Measurements from ENCODE around the gene ITPKC.

ITPKC gene

DNA sequence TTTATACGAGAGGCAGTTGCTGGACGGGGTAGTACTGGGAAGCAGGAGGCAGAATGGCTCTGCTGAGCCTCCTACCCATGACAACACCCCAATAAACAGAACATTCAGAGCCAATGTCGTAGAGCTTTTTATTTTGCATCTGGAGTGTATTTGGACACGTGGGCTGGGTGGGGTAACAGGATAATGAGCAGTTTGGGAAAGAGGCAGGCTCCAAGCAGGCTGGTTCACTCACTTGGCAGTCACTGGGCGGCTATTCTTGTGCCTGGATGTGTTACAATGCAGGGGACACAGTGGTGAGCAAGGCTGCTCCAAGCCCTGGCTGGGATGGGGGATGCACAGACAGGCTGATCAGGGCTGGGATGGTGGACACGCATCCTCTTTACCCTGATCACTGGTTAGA lies 23.8 kb downstream of the ITPKC start:
- DNase-seq (ENCODE audit: low read depth) = no peak

DNA sequence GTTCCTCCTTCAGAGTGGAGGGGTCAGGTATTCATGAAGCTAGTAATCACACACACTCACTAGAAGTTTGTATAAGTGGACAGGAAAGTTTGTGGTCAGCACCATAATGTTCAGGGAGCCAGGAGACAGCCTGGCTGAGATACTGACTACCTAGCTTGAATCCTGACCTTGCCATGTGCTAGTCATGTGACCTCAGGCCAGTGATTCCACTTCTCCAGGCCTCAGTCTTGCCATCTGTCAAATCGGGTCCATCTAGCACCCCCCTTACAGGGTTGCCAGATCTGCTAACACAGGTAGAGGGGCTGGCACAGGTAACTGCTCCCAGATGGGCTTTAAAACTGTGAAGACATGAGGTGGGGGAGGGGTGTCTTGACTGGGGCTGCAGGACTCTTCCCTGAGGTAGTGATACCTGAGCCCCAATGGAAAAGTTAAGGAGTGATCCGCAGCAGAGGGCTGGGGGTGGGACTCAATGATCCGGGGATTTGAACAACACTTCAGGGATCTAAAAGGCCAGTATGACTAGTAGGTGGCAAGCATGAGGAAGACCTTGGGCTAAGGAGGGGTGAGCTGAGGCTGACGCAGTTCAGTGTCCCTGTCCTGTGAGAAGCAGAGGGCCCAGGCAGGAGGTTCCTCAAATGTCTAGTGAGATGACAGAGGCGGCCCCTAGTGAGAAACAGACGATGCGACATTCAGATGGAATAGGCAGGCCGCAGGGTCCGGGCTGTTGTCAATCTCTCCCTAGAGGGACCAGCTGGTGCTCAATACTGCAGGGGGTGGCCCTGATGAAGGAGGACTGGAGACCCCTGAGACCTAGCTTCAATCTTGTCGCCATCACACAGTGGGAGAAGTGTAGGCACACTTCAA lies 24.8 kb downstream of the ITPKC start:
- peak; percentile 16 for DNase-seq (ENCODE audit: low read depth)

- DNase-seq (ENCODE audit: low read depth) = no peak
Measured at GRCh38 chr19:40742477-40742876, 25.6 kb downstream of the ITPKC start.

- DNase-seq (ENCODE audit: low read depth) = no peak
Measured at GRCh38 chr19:40742886-40743285, 26.0 kb downstream of the ITPKC start.

DNA sequence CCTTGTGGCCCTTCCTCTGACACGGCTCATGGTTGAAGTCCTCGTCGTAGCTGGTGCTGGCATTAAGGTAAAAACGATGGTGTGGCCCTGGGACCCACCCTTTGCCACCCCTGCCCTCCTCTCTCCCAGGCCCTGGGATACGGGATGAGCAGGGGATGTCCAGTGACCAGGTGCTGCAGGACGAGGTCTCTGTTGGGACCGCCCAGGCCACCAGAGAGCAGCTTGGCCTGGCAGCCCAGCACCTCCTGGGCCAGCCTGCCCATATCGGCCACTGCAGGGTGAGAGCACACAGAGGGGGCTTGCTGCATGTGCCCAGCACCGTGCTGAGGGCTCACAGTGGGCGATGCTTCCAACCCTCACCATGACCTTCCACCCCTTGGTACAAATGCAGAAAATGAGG lies 27.0 kb downstream of the ITPKC start:
- no peak for DNase-seq (ENCODE audit: low read depth)

GRCh38 chr19:40744554-40745401 lies 27.9 kb downstream of the ITPKC start:
- no peak for DNase-seq (ENCODE audit: low read depth)

GRCh38 chr19:40745402-40745780 lies 28.5 kb downstream of the ITPKC start:
- DNase-seq (ENCODE audit: low read depth) = peak; percentile 75

DNA sequence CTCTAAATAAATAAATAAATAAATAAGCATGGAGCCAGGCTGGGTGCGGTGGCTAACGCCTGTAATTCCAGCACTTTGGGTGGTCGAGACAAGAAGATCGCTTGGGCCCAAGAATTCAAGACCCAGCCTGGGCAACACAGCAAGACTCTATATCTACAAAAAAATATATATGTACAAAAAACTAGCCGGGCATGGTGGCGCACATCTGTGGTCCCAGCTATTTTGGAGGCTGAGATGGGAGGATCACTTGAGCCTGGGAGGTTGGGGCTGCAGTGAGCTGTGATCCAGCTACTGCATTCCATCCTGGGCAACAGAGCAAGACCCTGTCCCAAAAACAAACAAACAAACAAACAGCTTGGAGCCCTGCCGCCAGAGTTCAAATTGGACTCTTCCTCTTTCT lies 30.6 kb downstream of the ITPKC start:
- DNase-seq (ENCODE audit: low read depth) = no peak

- peak; percentile 100 for DNase-seq (ENCODE audit: low read depth)
Measured at GRCh38 chr19:40750058-40750873, 33.4 kb downstream of the ITPKC start, which contains the start of gene ACTMAP. Gene ACTMAP (minus strand): TSS chr19:40750477. CDS start chr19:40749803, 674 bp downstream.

- DNase-seq (ENCODE audit: low read depth) = peak; percentile 98
Measured at GRCh38 chr19:40750874-40751537, 34.1 kb downstream of the ITPKC start, which contains the start of gene SNRPA. Gene SNRPA (plus strand): TSS chr19:40751203. CDS start chr19:40751409, 206 bp downstream.

- no peak for DNase-seq (ENCODE audit: low read depth)
Measured at GRCh38 chr19:40752257-40752781, 35.4 kb downstream of the ITPKC start.

DNA sequence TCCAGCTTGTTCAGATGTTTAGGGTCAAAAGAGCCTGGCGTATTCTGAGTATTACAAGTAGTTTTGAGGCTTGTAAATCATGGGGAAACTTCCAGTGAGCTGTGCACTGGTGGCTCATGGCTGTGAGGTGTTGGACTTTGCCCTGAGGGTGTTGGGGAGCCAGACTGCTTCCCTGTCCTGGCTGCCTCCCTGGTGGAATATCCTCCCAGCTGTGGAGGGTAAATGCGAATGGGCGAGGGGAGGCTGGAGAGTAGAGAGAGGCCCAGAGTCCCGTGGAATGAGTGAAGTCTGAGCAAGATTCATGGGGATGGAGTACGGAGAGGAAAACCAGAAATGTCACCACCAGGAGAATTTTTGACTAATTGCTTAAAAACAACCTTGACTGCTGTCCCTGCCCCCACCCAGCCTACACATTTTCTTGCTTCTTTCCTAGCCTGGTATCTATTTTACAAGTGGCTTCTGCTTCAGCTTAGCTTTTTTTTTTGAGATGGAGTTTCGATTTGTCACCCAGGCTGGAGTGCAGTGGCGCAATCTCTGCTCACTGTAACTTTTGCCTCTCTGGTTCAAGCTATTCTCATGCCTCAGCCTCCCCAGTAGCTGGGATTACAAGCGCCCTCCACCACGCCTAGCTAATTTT lies 37.8 kb downstream of the ITPKC start:
- DNase-seq (ENCODE audit: low read depth) = peak; percentile 14

DNA sequence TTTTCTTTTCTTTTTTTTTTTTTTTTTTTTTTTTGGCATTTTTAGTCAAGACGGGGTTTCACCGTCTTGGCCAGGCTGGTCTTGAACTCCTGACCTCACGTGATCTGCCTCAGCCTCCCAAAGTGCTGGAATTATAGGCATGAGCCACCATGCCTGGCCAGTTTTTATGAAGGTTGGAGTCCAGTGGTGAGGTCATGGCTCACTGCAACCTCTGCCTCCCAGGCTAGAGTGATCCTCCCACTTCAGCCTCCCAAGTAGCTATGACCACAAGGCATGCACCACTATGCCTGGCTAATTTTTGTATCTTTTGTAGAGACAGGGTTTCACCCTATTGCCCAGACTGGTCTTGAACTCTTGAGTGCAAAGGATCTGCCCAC lies 38.3 kb downstream of the ITPKC start:
- DNase-seq (ENCODE audit: low read depth) = no peak

- DNase-seq (ENCODE audit: low read depth) = no peak
Measured at GRCh38 chr19:40755791-40756190, 38.9 kb downstream of the ITPKC start.

GRCh38 chr19:40756502-40757110 lies 39.7 kb downstream of the ITPKC start:
- no peak for DNase-seq (ENCODE audit: low read depth)

GRCh38 chr19:40758491-40758890 lies 41.6 kb downstream of the ITPKC start:
- no peak for DNase-seq (ENCODE audit: low read depth)

DNA sequence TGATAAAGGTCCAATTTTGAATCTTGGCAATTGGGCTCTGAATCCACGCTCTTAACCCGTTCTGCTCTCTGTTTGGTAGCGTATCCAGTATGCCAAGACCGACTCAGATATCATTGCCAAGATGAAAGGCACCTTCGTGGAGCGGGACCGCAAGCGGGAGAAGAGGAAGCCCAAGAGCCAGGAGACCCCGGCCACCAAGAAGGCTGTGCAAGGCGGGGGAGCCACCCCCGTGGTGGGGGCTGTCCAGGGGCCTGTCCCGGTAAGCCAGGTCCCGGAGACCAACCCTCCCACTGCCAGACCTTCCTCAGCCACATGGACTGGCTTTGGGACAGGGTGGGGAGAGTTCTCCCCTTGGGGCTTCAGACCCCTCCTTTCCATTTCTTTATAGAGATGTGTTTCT lies 42.4 kb downstream of the ITPKC start:
- no peak for DNase-seq (ENCODE audit: low read depth)

DNA sequence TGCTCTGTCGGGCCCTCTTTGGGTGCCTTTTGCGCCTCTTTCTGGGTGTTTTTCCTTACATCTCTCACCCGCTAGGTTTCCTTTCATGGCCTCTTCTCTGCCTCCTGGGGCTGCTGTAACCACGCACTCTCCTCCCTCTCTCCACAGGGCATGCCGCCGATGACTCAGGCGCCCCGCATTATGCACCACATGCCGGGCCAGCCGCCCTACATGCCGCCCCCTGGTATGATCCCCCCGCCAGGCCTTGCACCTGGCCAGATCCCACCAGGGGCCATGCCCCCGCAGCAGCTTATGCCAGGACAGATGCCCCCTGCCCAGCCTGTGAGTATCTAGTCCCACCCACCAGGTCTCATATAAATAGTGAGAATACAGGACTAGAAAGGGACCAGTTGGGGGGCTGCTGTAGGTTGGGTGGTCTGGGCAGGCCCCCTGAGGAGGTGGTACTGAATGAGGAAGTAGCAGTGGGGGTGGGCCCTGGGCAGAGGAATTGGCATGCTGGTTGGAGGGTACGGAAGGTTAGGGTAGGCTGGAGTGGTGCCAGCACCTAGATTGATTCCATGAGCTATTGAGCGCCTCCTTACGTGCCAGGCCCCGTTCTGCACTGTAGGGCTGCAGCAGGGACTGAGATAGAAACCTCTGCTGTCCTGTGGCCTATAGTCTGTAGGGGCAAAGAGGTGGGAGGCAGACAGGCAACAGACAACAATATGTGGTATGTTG lies 46.0 kb downstream of the ITPKC start:
- DNase-seq (ENCODE audit: low read depth) = no peak

DNA sequence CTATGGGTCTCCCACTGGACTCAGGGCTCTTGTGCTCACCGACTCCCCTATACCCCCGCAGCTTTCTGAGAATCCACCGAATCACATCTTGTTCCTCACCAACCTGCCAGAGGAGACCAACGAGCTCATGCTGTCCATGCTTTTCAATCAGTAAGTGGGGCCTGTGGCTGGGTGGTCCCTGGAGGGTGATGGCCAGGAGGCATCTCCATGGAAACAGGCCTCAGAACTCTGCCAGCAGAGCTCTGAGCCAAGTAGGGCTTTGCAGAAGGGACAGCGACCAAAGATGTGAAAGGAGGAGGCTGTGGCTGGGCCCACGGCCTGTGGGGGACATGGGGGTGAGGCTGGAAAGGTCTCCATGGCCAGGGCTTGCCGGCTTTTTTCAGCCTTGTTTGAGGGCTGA lies 46.6 kb downstream of the ITPKC start:
- DNase-seq (ENCODE audit: low read depth) = no peak

GRCh38 chr19:40763963-40764362 lies 47.1 kb downstream of the ITPKC start:
- no peak for DNase-seq (ENCODE audit: low read depth)

Data from iris pigment epithelial cell (primary cell).